GM19351 (cell line): ENCODE data around the gene SLC25A31.

Experiments used
- ATAC-seq: cut with Tn5 transposase; IDR thresholded peaks from one replicate; pipeline ENCODE4 v1.9.1; 2021; ENCODE audit warnings: mild to moderate bottlenecking, moderate library complexity; ENCODE audit not compliant: unreplicated experiment

The SLC25A31 gene

GRCh38 chr4:127776620-127777019 is 46.4 kb downstream of the SLC25A31 start:
- ATAC-seq: no peak

- ATAC-seq: no peak
These were observed 47.3 kb downstream of the SLC25A31 start for GRCh38 chr4:127777487-127777886.

- no peak for ATAC-seq
These were observed 47.9 kb downstream of the SLC25A31 start for GRCh38 chr4:127778102-127778501.

- ATAC-seq: no peak
These were observed 50.4 kb downstream of the SLC25A31 start for GRCh38 chr4:127780598-127780997.

- peak; percentile 32 for ATAC-seq
These were observed 51.3 kb downstream of the SLC25A31 start for GRCh38 chr4:127781300-127782024.

- ATAC-seq: peak; percentile 73
These were observed 51.8 kb downstream of the SLC25A31 start for GRCh38 chr4:127782025-127782274.

GRCh38 chr4:127782275-127783025 is 52.2 kb downstream of the SLC25A31 start, which contains the start of gene HSPA4L:
Gene HSPA4L (plus strand): TSS chr4:127782322. CDS start chr4:127782551, 229 bp downstream.
- ATAC-seq: peak; percentile 38

- ATAC-seq: peak; percentile 11
These were observed 53.0 kb downstream of the SLC25A31 start for GRCh38 chr4:127783026-127783769.

GRCh38 chr4:127783955-127784770 is 54.0 kb downstream of the SLC25A31 start:
- no peak for ATAC-seq

- ATAC-seq: no peak
These were observed 58.3 kb downstream of the SLC25A31 start for GRCh38 chr4:127788517-127788916.

GRCh38 chr4:127791391-127791790 is 61.2 kb downstream of the SLC25A31 start:
- no peak for ATAC-seq

GRCh38 chr4:127793528-127793927 is 63.3 kb downstream of the SLC25A31 start:
- ATAC-seq: no peak

- ATAC-seq: no peak
These were observed 69.5 kb downstream of the SLC25A31 start for GRCh38 chr4:127799711-127800110.

- ATAC-seq: no peak
These were observed 79.1 kb downstream of the SLC25A31 start for GRCh38 chr4:127809173-127809800.

- ATAC-seq: no peak
These were observed 80.4 kb downstream of the SLC25A31 start for GRCh38 chr4:127810551-127810950.

- no peak for ATAC-seq
These were observed 92.2 kb downstream of the SLC25A31 start for GRCh38 chr4:127822430-127822829.
